ENCODE results near the gene RHOD.

DNA sequence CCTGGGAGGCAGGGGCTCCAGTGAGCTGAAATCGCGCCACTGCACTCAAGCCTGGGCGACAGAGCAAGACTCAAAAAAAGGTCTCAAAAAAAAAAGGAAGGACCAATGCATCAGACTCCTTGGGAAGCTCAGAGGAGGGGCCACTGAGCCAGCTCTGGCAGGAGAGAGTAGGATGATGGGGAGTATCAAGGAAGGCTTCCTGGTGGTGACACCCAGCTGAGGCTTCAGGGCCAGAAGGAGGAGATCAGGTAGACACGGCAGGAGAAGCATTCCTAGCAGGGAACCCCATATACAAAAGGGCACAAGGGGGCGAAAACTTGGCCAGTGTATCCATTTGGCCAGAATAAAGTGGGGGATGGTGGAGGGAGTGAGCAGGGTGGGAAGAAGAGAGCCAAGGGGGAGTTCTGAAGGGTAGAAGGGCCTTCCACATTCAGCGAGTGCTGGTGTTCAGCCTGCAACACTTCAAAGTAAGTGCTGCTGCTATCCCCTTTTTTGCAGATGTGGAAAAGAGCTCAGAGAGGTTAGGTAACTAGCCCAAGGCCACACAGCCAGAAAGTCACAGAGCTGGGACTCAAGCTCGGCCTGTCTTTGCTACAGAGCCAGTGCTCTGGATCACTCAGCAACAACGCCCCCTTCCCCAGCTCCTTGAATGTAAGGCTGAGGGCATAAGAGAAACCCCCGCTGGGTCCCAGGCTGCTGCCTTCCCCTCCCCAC lies 5.3 kb upstream of the RHOD start:
- TF ChIP-seq, protein P1, sequence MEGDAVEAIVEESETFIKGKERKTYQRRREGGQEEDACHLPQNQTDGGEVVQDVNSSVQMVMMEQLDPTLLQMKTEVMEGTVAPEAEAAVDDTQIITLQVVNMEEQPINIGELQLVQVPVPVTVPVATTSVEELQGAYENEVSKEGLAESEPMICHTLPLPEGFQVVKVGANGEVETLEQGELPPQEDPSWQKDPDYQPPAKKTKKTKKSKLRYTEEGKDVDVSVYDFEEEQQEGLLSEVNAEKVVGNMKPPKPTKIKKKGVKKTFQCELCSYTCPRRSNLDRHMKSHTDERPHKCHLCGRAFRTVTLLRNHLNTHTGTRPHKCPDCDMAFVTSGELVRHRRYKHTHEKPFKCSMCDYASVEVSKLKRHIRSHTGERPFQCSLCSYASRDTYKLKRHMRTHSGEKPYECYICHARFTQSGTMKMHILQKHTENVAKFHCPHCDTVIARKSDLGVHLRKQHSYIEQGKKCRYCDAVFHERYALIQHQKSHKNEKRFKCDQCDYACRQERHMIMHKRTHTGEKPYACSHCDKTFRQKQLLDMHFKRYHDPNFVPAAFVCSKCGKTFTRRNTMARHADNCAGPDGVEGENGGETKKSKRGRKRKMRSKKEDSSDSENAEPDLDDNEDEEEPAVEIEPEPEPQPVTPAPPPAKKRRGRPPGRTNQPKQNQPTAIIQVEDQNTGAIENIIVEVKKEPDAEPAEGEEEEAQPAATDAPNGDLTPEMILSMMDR (IDR thresholded peaks at IDR 0.05 in 2 of 3, conservative IDR thresholded peaks at IDR 0.05 in 1 of 3; ENCODE audit: control insufficient read depth in 2 of 3, extremely low read depth in 1 of 3, insufficient read depth in 1 of 3, low read depth in 3 of 3, low read length in 3 of 3): no peak
- TF ChIP-seq, protein P2, sequence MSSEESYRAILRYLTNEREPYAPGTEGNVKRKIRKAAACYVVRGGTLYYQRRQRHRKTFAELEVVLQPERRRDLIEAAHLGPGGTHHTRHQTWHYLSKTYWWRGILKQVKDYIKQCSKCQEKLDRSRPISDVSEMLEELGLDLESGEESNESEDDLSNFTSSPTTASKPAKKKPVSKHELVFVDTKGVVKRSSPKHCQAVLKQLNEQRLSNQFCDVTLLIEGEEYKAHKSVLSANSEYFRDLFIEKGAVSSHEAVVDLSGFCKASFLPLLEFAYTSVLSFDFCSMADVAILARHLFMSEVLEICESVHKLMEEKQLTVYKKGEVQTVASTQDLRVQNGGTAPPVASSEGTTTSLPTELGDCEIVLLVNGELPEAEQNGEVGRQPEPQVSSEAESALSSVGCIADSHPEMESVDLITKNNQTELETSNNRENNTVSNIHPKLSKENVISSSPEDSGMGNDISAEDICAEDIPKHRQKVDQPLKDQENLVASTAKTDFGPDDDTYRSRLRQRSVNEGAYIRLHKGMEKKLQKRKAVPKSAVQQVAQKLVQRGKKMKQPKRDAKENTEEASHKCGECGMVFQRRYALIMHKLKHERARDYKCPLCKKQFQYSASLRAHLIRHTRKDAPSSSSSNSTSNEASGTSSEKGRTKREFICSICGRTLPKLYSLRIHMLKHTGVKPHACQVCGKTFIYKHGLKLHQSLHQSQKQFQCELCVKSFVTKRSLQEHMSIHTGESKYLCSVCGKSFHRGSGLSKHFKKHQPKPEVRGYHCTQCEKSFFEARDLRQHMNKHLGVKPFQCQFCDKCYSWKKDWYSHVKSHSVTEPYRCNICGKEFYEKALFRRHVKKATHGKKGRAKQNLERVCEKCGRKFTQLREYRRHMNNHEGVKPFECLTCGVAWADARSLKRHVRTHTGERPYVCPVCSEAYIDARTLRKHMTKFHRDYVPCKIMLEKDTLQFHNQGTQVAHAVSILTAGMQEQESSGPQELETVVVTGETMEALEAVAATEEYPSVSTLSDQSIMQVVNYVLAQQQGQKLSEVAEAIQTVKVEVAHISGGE (CRISPR knock-in tag; IDR thresholded peaks at IDR 0.05): no peak
- TF ChIP-seq, protein P3, sequence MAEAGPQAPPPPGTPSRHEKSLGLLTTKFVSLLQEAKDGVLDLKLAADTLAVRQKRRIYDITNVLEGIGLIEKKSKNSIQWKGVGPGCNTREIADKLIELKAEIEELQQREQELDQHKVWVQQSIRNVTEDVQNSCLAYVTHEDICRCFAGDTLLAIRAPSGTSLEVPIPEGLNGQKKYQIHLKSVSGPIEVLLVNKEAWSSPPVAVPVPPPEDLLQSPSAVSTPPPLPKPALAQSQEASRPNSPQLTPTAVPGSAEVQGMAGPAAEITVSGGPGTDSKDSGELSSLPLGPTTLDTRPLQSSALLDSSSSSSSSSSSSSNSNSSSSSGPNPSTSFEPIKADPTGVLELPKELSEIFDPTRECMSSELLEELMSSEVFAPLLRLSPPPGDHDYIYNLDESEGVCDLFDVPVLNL (IDR thresholded peaks at IDR 0.05; ENCODE audit: low read depth, low read length): no peak
- TF ChIP-seq POLR2A (IDR thresholded peaks at IDR 0.05; ENCODE audit: low read depth, low read length) (no peak), HDAC2 (IDR thresholded peaks at IDR 0.05) (no peak), RB1 (IDR thresholded peaks at IDR 0.05; ENCODE audit: borderline replicate concordance) (no peak), CEBPB (IDR thresholded peaks at IDR 0.05; ENCODE audit: borderline replicate concordance in 1 of 2, low read depth in 2 of 2, low read length in 2 of 2) (no peak), STAT1 (conservative IDR thresholded peaks at IDR 0.05) (no peak), RAD21 (IDR thresholded peaks at IDR 0.05; ENCODE audit: insufficient read depth, low read depth, low read length) (no peak), POLR2AphosphoS5 (IDR thresholded peaks at IDR 0.05; ENCODE audit: low read length) (no peak)
- TF ChIP-seq, protein P4, sequence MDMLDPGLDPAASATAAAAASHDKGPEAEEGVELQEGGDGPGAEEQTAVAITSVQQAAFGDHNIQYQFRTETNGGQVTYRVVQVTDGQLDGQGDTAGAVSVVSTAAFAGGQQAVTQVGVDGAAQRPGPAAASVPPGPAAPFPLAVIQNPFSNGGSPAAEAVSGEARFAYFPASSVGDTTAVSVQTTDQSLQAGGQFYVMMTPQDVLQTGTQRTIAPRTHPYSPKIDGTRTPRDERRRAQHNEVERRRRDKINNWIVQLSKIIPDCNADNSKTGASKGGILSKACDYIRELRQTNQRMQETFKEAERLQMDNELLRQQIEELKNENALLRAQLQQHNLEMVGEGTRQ (IDR thresholded peaks at IDR 0.05; ENCODE audit: borderline replicate concordance, low read depth, low read length): no peak
- TF ChIP-seq, protein P5, sequence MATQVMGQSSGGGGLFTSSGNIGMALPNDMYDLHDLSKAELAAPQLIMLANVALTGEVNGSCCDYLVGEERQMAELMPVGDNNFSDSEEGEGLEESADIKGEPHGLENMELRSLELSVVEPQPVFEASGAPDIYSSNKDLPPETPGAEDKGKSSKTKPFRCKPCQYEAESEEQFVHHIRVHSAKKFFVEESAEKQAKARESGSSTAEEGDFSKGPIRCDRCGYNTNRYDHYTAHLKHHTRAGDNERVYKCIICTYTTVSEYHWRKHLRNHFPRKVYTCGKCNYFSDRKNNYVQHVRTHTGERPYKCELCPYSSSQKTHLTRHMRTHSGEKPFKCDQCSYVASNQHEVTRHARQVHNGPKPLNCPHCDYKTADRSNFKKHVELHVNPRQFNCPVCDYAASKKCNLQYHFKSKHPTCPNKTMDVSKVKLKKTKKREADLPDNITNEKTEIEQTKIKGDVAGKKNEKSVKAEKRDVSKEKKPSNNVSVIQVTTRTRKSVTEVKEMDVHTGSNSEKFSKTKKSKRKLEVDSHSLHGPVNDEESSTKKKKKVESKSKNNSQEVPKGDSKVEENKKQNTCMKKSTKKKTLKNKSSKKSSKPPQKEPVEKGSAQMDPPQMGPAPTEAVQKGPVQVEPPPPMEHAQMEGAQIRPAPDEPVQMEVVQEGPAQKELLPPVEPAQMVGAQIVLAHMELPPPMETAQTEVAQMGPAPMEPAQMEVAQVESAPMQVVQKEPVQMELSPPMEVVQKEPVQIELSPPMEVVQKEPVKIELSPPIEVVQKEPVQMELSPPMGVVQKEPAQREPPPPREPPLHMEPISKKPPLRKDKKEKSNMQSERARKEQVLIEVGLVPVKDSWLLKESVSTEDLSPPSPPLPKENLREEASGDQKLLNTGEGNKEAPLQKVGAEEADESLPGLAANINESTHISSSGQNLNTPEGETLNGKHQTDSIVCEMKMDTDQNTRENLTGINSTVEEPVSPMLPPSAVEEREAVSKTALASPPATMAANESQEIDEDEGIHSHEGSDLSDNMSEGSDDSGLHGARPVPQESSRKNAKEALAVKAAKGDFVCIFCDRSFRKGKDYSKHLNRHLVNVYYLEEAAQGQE (IDR thresholded peaks at IDR 0.05; ENCODE audit: low read depth, low read length): no peak
- TF ChIP-seq, protein P6, sequence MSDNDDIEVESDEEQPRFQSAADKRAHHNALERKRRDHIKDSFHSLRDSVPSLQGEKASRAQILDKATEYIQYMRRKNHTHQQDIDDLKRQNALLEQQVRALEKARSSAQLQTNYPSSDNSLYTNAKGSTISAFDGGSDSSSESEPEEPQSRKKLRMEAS (IDR thresholded peaks at IDR 0.05; ENCODE audit: low read depth, low read length): no peak
- TF ChIP-seq, protein P7, sequence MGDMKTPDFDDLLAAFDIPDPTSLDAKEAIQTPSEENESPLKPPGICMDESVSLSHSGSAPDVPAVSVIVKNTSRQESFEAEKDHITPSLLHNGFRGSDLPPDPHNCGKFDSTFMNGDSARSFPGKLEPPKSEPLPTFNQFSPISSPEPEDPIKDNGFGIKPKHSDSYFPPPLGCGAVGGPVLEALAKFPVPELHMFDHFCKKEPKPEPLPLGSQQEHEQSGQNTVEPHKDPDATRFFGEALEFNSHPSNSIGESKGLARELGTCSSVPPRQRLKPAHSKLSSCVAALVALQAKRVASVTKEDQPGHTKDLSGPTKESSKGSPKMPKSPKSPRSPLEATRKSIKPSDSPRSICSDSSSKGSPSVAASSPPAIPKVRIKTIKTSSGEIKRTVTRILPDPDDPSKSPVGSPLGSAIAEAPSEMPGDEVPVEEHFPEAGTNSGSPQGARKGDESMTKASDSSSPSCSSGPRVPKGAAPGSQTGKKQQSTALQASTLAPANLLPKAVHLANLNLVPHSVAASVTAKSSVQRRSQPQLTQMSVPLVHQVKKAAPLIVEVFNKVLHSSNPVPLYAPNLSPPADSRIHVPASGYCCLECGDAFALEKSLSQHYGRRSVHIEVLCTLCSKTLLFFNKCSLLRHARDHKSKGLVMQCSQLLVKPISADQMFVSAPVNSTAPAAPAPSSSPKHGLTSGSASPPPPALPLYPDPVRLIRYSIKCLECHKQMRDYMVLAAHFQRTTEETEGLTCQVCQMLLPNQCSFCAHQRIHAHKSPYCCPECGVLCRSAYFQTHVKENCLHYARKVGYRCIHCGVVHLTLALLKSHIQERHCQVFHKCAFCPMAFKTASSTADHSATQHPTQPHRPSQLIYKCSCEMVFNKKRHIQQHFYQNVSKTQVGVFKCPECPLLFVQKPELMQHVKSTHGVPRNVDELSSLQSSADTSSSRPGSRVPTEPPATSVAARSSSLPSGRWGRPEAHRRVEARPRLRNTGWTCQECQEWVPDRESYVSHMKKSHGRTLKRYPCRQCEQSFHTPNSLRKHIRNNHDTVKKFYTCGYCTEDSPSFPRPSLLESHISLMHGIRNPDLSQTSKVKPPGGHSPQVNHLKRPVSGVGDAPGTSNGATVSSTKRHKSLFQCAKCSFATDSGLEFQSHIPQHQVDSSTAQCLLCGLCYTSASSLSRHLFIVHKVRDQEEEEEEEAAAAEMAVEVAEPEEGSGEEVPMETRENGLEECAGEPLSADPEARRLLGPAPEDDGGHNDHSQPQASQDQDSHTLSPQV (IDR thresholded peaks at IDR 0.05): no peak
